Omental fat pad (tissue), 4 donors: ENCODE data around the gene STAM2. TPM values are rescaled to one million over a fixed set of nuclear protein-coding genes. Genes with fewer than 3 reads are reported as not detected.

Experiments used
- ATAC-seq: fragments of 150-250 bp; one replicate; pipeline ENCODE4 v1.9.1; 2016; ENCODE audit warnings: mild to moderate bottlenecking, moderate library complexity; ENCODE audit not compliant: low FRiP score
- DNase-seq: peaks from one replicate; pipeline ENCODE4 v3.0.0-alpha.2; 2019; ENCODE audit warnings: low spot score
- CTCF ChIP-seq, 3 donors: fragments of 450-650 bp; IDR thresholded peaks; one replicate each; pipeline ENCODE4 v1.5.1; 2016 to 2017; ENCODE audit warnings: antibody characterized with exemption in 3 of 3, mild to moderate bottlenecking in 3 of 3, moderate library complexity in 2 of 3
- total RNA-seq, 4 donors: library from RNA; depleted of rRNA; stranded (reverse); fragments of >200 nt; gene quantifications; one replicate each; pipeline ENCODE4 v1.1.0, GENCODE V29; 2016

The STAM2 gene
- total RNA-seq, 4 donors from 2014 or later, result 23.9 to 47.8 (median 33.4) TPM

- DNase-seq (no peak), ATAC-seq (peak; percentile 30)
- no peak for TF ChIP-seq CTCF (IDR thresholded peaks at IDR 0.05)
Measured at GRCh38 chr2:152099367-152100050, 76.1 kb downstream of the STAM2 start.

DNA sequence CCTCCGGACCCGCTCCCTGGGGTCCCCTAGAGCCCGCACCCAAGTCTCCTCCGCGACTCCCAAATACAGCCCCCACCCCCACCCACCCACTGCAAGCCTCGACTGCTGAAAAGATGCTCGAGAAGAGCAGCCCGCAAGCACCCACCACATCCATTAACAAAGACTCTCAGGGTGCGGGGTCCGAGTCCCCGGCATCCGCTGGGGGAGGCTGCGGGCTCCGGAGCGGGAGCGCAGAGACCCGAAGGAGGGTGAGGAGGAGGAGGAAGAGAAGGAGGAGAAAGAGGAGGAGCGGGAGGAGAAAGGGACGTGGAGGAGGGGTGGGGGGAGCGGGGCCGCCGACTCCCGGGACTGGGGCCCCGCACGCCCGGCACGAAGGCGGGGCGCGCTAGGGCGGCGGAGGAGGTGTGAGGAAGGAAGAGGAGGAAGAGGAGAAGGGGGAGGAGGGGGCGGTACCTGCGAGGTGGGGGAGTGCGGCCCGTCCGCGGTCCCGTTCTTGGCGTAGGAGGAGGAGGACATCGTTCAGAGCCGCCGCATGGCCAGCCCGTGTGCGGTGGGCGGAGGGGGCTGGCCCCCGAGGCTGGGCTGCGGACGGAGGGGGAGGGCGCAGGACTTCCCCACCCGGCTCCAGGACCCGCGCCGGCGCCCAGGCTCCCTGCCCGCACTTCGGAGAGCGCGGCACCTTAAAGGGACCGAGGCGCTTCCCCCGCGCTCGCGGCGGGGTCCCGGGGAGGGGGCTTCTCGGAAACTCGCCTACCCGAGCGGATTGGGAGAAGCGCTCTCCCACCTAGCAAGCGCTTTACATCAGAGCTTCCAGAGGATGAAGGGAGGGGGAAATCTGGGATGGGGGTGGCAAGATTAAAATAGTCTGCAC, 76.8 kb downstream of the STAM2 start, which contains the start of gene CACNB4:
Gene CACNB4 (minus strand): TSS at position 549 of the 871 bp plus-strand sequence.
- no peak for TF ChIP-seq CTCF (IDR thresholded peaks at IDR 0.05)
- DNase-seq (no peak), ATAC-seq (peak; percentile 59)

DNA sequence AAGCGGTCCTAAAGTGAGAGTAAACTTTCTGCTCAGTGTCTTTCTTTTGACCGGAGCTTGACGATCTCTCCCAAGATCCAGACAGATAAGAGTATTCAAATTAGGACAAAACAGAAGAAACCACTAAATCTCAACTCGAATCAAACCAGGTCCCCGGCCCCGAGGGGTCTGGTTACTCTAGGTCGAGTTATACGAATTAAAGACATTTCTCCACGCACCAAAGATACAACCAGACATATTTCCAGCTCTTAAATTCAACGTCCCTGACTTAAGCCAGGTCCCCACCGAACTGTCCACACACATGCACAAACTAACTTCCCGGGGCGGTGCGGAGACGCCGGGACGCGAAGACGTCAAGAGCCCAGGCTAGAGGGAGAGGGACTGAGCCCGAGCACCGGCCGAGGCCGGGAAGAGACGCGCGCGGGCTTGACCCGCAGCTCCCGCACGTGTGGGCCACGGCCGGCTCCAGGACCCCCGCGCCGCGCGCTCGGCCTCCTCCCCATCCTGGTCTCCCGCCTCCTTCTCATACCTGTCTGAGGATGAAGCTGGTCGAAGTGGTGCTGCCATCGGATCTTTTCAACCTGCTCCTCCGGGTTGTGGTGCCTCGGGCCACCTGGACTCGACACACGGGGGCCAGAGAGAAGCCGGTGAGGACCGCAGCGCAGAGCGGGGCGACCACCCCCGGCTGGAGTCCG, 77.6 kb downstream of the STAM2 start:
- TF ChIP-seq CTCF (IDR thresholded peaks at IDR 0.05), result no peak
- ATAC-seq (peak; percentile 51), DNase-seq (no peak)

GRCh38 chr2:152097290-152097800, 78.2 kb downstream of the STAM2 start:
- ATAC-seq (peak; percentile 54), DNase-seq (no peak)
- TF ChIP-seq CTCF (IDR thresholded peaks at IDR 0.05), result no peak

- DNase-seq (no peak), ATAC-seq (no peak)
- no peak for TF ChIP-seq CTCF (IDR thresholded peaks at IDR 0.05)
Measured at GRCh38 chr2:152095146-152095545, 80.4 kb downstream of the STAM2 start.

DNA sequence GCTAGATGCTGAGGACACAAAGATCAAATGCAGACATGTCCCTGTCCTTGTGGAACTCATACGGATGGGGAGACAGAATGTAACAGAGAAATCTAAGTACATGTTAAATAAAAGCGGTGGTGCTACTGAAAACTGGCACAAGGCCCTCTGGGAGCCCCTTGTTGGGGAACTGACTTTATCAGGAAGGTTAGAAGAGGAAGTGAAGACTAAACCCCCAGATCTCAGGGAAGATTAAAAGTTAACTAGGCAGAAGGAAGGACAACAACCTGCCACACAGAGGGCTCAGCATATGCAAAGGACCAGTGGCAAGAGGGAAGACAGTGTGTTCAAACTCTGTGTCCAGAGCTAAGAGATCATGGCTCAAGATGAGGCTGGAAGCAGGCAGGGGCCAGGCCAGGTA, 81.5 kb downstream of the STAM2 start:
- no peak for TF ChIP-seq CTCF (IDR thresholded peaks at IDR 0.05)
- DNase-seq (no peak), ATAC-seq (no peak)
